Measurements from ENCODE around the gene PARD3B. TPM values are rescaled to one million over a fixed set of nuclear protein-coding genes. Genes with fewer than 3 reads are reported as not detected.

Gene PARD3B, protein sequence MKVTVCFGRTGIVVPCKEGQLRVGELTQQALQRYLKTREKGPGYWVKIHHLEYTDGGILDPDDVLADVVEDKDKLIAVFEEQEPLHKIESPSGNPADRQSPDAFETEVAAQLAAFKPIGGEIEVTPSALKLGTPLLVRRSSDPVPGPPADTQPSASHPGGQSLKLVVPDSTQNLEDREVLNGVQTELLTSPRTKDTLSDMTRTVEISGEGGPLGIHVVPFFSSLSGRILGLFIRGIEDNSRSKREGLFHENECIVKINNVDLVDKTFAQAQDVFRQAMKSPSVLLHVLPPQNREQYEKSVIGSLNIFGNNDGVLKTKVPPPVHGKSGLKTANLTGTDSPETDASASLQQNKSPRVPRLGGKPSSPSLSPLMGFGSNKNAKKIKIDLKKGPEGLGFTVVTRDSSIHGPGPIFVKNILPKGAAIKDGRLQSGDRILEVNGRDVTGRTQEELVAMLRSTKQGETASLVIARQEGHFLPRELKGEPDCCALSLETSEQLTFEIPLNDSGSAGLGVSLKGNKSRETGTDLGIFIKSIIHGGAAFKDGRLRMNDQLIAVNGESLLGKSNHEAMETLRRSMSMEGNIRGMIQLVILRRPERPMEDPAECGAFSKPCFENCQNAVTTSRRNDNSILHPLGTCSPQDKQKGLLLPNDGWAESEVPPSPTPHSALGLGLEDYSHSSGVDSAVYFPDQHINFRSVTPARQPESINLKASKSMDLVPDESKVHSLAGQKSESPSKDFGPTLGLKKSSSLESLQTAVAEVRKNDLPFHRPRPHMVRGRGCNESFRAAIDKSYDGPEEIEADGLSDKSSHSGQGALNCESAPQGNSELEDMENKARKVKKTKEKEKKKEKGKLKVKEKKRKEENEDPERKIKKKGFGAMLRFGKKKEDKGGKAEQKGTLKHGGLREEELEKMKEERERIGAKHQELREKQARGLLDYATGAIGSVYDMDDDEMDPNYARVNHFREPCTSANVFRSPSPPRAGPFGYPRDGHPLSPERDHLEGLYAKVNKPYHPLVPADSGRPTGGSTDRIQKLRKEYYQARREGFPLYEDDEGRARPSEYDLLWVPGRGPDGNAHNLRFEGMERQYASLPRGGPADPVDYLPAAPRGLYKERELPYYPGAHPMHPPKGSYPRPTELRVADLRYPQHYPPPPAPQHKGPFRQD (N-terminal part only)
- total RNA-seq = 16.5 and 19.1 TPM in 2 replicates

DNA sequence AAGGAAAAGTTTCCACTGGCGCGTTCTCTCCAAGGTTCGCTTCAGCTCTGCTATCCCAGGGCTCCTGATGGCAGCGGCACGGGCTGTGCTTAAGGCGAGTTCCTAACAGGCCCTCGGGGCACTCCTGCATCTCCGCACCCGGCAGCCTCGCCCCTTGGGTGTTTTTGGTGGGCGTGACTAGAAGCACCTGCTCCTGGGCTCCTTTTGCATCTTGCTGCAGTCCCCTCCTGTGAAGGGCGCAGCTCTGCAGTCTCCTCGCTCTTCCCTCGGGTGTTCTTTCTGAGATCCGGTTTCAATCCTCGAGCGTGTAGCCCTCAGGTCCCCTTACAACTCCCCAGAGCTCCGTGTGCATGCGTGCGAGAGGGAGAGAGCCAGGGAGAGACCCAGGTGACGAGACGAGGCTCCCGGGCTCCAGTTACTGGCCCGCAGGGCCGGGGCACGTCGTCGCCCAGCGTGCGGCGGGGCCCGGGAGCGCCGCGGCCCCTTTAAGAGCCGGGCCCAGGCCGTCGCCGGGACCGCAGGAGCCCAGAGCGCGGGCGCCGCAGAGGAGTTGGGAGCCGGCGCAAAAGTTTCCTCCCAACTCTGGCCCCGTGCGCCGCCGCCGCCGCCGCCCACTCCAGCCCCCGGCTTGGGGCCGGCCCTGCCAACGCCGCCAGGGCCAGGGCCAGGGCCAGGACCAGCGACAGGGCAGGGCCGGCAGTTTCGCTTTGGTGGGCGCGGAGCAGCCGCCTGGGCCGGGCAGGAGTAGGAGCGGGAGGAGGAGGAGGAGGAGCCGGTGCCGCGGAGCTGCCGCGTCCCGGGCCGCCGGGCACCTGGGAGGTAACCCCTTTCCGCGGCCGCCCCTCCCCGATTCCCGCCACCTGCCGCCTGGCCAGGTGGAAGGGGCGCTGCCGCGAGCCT is at the start of gene PARD3B:
TSS of gene PARD3B (plus strand) at position 515 of the 900 bp plus-strand sequence. CDS start 525 bp downstream, outside the sequence.

Measured in smooth muscle cell of bladder (primary cell).